Right cardiac atrium (tissue), 5 donors: ENCODE results near the gene DLD. TPM values are rescaled to one million over a fixed set of nuclear protein-coding genes. Genes with fewer than 3 reads are reported as not detected.
"Not testable (repeated sequence)": the region's sequence is repeated elsewhere in the genome, so short reads cannot be mapped to it uniquely, and the experiment has no call there.

Experiments
- ATAC-seq, 2 donors: fragments of 200-7000 bp; cut with Tn5 transposase; one replicate each; pipeline versions ENCODE4 v1.8.0 to v1.9.1; 2020; ENCODE audit warnings: moderate library complexity in 2 of 2, mild to moderate bottlenecking in 1 of 2
- DNase-seq, 3 donors: peaks; one replicate each; pipeline ENCODE4 v3.0.0-alpha.2; 2020
- H3K27ac ChIP-seq: one replicate; pipeline ENCODE4 v1.5.1; 2013; ENCODE audit warnings: mild to moderate bottlenecking, low read length, control low read depth, moderate library complexity
- H3K27me3 ChIP-seq: one replicate; pipeline ENCODE4 v1.6.1; 2013; ENCODE audit not compliant: control insufficient read depth, insufficient read depth
- H3K4me1 ChIP-seq: one replicate; pipeline ENCODE4 v1.6.1; 2013; ENCODE audit warnings: low read length; ENCODE audit not compliant: control insufficient read depth, insufficient read depth
- H3K4me3 ChIP-seq: one replicate; pipeline ENCODE4 v1.5.1; 2013; ENCODE audit warnings: low read length, control low read depth
- H3K9me3 ChIP-seq: one replicate; pipeline ENCODE4 v1.6.1; 2013; ENCODE audit warnings: low read length; ENCODE audit not compliant: control insufficient read depth
- WGBS: extraction: QIAGEN DNeasy Blood & Tissue Kit; methylation state at CpG from one replicate; pipeline ENCODE4 v1.1.7; 2013; 5-methylcytosine and 5-hydroxymethylcytosine counted together
- intact Hi-C, 4 donors: fragments of 100-400 bp; cut with DNase I; formaldehyde crosslinking; loops; one replicate each; pipeline versions ENCODE4 v1.11.0 to v1.14.0; 2022 to 2023
- long read RNA-seq, 4 donors: library from polyadenylated mRNA; unstranded; transcript quantifications; one replicate each; pipeline ENCODE4 v2.0.0, GENCODE V29; 2020 to 2021
- polyA plus RNA-seq: library from polyadenylated mRNA; stranded (reverse); fragments of 200-250 nt; gene quantifications from one replicate; pipeline ENCODE4 v1.2.3, GENCODE V29; 2013
- total RNA-seq, 4 donors: library from RNA; stranded (reverse); fragmentation: NEBNext Ultra II Directional; extraction: Animal tissue kit (Norgen Biotek cat#: 25700); gene quantifications; one replicate each; pipeline ENCODE4 v1.2.1, GENCODE V29; 2021
- donor health status: healthy with polysubstance abuse.
- donor health status: DM: no; HTN: yes; CAD: no.
- donor health status: DM: no; HTN: no; CAD: no.
- donor health status: DM: no; HTN: yes; CAD: no; lungs with severe emphysema.
- donor health status: DM: yes; HTN: yes; CAD: no.

Gene DLD
- total RNA-seq = 100 to 1,000 TPM; 151 to 162 (median 158) TPM
- 112 TPM for polyA plus RNA-seq
- long read RNA-seq, donor 1, transcript DLD-201 (14 exons, 3,755 nt) = major isoform, 791 of 841 reads
- long read RNA-seq, donor 1, partial matches to known transcripts = 31 of 841 reads
- long read RNA-seq, donor 1, other reads (novel, unspliced or antisense) = 18 of 841 reads
- long read RNA-seq, donor 2, transcript DLD-201 (14 exons, 3,755 nt) = major isoform, 201 of 219 reads
- long read RNA-seq, donor 2, partial matches to known transcripts = 9 of 219 reads
- long read RNA-seq, donor 2, other reads (novel, unspliced or antisense) = 9 of 219 reads
- long read RNA-seq, donor 3, transcript DLD-201 (14 exons, 3,755 nt) = major isoform, 1,900 of 2,041 reads
- long read RNA-seq, donor 3, partial matches to known transcripts = 63 of 2,041 reads
- long read RNA-seq, donor 3, other reads (novel, unspliced or antisense) = 73 of 2,041 reads
- long read RNA-seq, donor 4, transcript DLD-201 (14 exons, 3,755 nt) = major isoform, 247 of 260 reads
- long read RNA-seq, donor 4, partial matches to known transcripts = 6 of 260 reads
- long read RNA-seq, donor 4, other reads (novel, unspliced or antisense) = 7 of 260 reads

DNA sequence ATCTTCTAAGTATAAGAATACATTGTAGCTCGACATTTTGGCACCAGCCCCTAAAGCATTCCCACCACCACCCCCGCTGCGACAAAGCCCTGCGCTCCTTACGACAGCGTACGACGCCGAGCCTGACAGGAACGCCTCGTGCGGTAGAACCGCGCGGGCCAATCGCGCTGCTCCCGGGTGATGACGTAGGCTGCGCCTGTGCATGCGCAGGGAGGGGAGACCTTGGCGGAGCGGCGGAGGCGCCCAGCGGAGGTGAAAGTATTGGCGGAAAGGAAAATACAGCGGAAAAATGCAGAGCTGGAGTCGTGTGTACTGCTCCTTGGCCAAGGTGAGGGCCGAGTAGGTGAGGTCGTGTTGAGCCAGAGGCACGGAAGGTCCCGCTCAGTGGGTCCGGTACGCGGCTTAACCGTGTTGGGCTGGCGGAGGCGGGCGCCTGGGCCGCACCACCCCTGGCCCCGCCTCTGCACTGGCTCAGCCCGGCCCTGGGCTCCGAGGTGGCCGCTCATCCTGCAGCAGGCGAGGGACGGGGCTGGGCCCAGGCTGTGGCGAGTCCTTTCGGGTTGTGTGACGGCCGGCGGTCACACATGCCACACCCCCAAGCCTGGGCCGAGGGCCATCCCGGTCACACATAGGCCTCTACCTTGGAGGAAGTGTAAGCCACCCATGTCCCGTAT is at the start of gene DLD:
Gene DLD (plus strand): TSS at position 222 of the 674 bp plus-strand sequence. CDS start 68 bp downstream, at position 290.
- ATAC-seq = peak; percentile 99
- Histone ChIP-seq H3K27me3 (no peaks in the 10 kb centered on the region), H3K4me3 (peak within 1 kb of the TSS; percentile 67), H3K27ac (peak within 1 kb of the TSS; percentile 98), H3K4me1 (peaks cover 6% of the 10 kb centered on the region), H3K9me3 (no peaks in the 10 kb centered on the region)
- peak; percentile 96 to 98 (median 98) for DNase-seq
- intact Hi-C loops = no loop called here
- WGBS = under 1% methylated on average over 55 of the region's 55 CpGs

GRCh38 chr7:107842213-107842612 is 48.8 kb upstream of the DLD start:
- WGBS = 90% methylated on average over 3 of the region's 3 CpGs
- Histone ChIP-seq H3K27ac (no peak overlapping the region), H3K4me3 (no peak overlapping the region), H3K4me1 (no peaks in the 10 kb centered on the region), H3K27me3 (no peaks in the 10 kb centered on the region), H3K9me3 (no peaks in the 10 kb centered on the region)
- no peak for DNase-seq
- no peak for ATAC-seq
- intact Hi-C loops = no loop called here

GRCh38 chr7:107843184-107843583 is 47.8 kb upstream of the DLD start:
- DNase-seq = no peak
- no peak overlapping the region for H3K4me3 ChIP-seq
- no peaks in the 10 kb centered on the region for H3K4me1 ChIP-seq
- no peak for ATAC-seq
- no peaks in the 10 kb centered on the region for H3K27me3 ChIP-seq
- 94% methylated on average over 16 of the region's 16 CpGs for WGBS
- intact Hi-C loops = no loop called here
- no peak overlapping the region for H3K27ac ChIP-seq
- no peaks in the 10 kb centered on the region for H3K9me3 ChIP-seq

DNA sequence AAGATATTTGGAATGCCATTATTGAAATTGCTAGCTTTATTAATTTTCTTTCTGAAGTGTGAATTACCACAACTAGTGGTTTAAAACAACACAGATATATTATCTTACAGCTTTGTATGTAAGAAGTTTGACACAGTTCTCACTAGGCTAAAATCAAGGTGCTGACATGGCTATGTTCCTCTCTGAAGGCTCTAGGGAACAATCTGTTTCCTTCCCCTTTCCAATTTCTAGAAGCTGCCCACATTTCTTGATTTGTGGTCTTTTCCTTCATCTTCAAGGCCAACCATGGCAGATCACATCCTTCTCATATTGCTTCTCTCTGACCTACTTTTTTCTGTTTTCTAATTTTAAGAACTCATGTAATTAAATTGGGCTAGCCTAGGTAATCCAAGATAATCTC is 44.7 kb upstream of the DLD start:
- intact Hi-C loops = no loop called here
- ATAC-seq = no peak
- no peaks in the 10 kb centered on the region for H3K27me3 ChIP-seq
- H3K9me3 ChIP-seq = no peaks in the 10 kb centered on the region
- no peak overlapping the region for H3K4me3 ChIP-seq
- H3K27ac ChIP-seq = no peak overlapping the region
- DNase-seq = no peak
- H3K4me1 ChIP-seq = no peaks in the 10 kb centered on the region

DNA sequence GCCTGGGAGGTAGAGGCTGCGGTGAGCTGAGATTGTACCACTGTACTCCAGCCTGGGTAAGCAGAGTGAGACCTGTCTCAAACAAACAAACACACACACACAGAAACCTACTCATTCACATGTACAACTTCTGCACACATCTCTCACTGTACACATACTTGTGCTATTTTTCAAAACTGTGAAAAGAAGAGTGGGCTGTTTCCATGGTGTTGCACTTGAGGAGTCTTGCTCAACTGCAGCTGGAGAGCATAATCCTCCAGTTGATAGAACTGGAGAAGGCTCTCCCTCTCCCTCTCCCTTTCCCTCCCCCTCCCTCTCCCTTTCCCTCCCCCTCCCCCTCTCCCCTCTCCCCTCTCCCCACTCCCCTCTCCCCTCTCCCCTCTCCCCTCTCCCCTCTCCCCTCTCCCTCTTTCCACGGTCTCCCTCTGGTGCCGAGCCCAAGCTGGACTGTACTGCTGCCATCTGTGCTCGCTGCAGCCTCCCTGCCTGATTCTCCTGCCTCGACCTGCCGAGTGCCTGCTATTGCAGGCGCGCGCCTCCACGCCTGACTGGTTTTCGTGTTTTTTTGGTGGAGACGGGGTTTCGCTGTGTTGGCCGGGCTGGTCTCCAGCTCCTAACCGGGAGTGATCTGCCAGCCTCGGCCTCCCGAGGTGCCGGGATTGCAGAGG is 43.7 kb upstream of the DLD start:
- WGBS = 91% methylated on average over 17 of the region's 18 CpGs
- no peak for ATAC-seq
- H3K27ac ChIP-seq = no peak overlapping the region

DNA sequence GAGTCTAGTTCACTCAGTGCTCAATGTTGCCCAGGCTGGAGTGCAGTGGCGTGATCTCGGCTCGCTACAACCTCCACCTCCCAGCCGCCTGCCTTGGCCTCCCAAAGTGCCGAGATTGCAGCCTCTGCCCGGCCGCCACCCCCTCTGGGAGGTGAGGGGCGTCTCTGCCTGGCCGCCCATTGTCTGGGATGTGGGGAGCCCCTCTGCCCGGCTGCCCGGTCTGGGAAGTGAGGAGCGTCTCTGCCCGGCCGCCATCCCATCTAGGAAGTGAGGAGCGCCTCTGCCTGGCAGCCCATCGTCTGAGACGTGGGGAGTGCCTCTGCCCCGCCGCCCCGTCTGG is 43.2 kb upstream of the DLD start:
- H3K27ac ChIP-seq, intact Hi-C loops, DNase-seq, H3K4me1 ChIP-seq, H3K9me3 ChIP-seq, H3K4me3 ChIP-seq, H3K27me3 ChIP-seq, ATAC-seq: not testable (repeated sequence)
- 94% methylated on average over 20 of the region's 20 CpGs for WGBS

More for the DNA sequence above, 43.7 kb upstream of the DLD start:
- intact Hi-C loops = no loop called here
- Histone ChIP-seq H3K9me3 (no peaks in the 10 kb centered on the region), H3K4me1 (no peaks in the 10 kb centered on the region), H3K4me3 (no peak overlapping the region), H3K27me3 (no peaks in the 10 kb centered on the region)
- DNase-seq = no peak

DNA sequence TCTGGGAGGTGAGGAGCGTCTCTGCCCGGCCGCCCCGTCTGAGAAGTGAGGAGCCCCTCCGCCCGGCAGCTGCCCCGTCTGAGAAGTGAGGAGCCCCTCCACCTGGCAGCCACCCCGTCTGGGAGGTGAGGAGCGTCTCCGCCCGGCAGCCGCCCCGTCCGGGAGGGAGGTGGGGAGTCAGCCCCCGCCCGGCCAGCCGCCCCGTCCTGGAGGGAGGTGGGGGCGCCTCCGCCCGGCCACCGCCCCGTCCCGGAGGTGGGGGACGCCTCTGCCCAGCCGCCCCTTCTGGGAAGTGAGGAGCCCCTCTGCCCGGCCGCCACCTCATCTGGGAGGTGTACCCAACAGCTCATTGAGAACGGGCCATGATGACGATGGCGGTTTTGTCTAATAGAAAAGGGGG is 42.8 kb upstream of the DLD start:
- H3K9me3 ChIP-seq, H3K27ac ChIP-seq, H3K4me1 ChIP-seq, H3K4me3 ChIP-seq, ATAC-seq, intact Hi-C loops, H3K27me3 ChIP-seq: not testable (repeated sequence)
- 97% methylated on average over 27 of the region's 31 CpGs for WGBS
- peak in 1 of 3 donors; percentile 62 for DNase-seq

DNA sequence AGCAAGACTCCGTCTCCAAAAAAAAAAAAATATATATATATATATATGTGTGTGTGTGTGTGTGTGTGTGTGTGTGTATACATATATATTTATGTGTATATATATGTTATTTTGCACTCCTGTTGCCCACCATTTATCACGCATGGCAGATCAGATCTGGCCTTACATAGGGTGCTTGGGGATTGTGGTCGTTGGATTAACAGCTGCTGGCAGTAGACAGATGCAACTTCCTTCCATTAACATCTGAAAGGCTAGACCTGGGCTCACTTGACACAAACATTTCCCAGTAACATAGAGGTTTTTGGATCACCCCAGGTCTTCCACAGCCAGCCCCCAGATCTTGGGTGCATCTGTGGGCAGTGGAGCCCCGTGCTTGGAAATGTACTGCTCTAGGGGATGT is 40.8 kb upstream of the DLD start:
- intact Hi-C loops = no loop called here

DNA sequence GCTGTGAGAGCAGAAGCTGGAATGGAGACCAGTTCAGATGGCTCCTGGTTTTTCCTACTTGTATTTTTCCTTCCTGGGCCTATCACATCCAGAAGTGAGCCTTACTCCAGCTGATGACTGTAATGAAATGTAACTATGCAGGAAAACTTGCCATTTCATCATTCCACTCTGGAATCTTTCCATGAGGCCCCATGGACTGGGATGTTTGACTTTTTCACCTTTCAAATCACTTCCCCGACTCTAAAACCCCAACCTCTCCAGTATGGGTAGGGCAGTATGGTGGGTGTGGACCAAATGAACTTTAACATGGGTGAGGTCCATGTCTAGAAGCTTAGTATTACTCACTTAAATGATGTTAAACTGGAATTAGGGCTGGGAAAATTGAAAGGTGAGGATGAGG is 40.3 kb upstream of the DLD start:
- whole genome bisulfite sequencing = 22% methylated on average over 1 of the region's 1 CpG
- intact Hi-C loops = no loop called here
- H3K9me3 ChIP-seq = no peaks in the 10 kb centered on the region
- H3K4me1 ChIP-seq = no peaks in the 10 kb centered on the region
- DNase-seq (no peak), ATAC-seq (no peak)
- H3K27me3 ChIP-seq = no peaks in the 10 kb centered on the region
- H3K4me3 ChIP-seq = no peak overlapping the region
- no peak overlapping the region for H3K27ac ChIP-seq

More for the DNA sequence above, 40.8 kb upstream of the DLD start:
- H3K27me3 ChIP-seq = no peaks in the 10 kb centered on the region
- no peak for ATAC-seq
- H3K27ac ChIP-seq = no peak overlapping the region
- no peak overlapping the region for H3K4me3 ChIP-seq
- WGBS = 78% methylated on average over 4 of the region's 4 CpGs
- no peak for DNase-seq
- no peaks in the 10 kb centered on the region for H3K9me3 ChIP-seq
- no peaks in the 10 kb centered on the region for H3K4me1 ChIP-seq

GRCh38 chr7:107854454-107854853 is 36.5 kb upstream of the DLD start:
- WGBS = 89% methylated on average over 1 of the region's 1 CpG

DNA sequence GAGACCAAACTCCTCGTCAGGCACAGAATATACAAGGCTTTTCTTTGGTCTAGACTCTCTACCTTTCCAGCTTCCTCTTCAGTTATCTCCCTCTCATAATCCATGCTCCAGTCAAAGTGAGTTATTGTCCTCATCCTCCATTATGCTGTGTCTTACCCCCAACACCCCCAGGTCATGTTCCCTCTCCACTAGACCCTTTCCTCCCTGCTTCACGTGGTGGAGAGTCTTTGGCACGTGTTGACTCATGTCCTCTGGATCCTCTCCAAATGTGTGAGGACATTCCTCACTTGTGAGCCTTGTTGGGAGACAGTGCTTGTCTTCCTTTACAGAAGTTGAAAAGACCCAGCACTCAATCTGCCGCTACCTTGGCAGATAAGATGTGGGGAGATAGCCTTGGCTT is 36.0 kb upstream of the DLD start:
- DNase-seq (no peak), ATAC-seq (no peak)
- Histone ChIP-seq H3K4me3 (no peak overlapping the region), H3K4me1 (no peaks in the 10 kb centered on the region), H3K27ac (no peak overlapping the region), H3K9me3 (no peaks in the 10 kb centered on the region), H3K27me3 (no peaks in the 10 kb centered on the region)
- intact Hi-C loops = no loop called here
- 35% methylated on average over 4 of the region's 4 CpGs for WGBS

More at GRCh38 chr7:107854454-107854853, 36.5 kb upstream of the DLD start:
- no peak for DNase-seq
- no peak for ATAC-seq
- H3K9me3 ChIP-seq = no peaks in the 10 kb centered on the region
- intact Hi-C loops = no loop called here
- H3K27ac ChIP-seq = no peak overlapping the region
- H3K27me3 ChIP-seq = no peaks in the 10 kb centered on the region
- H3K4me3 ChIP-seq = no peak overlapping the region
- no peaks in the 10 kb centered on the region for H3K4me1 ChIP-seq
